Stimulated activated CD4-positive, alpha-beta T cell treated with anti-CD3 and anti-CD28 coated beads, Interleukin-1b, Interleukin-23, amount 100 ng/mL, for 4 hours (primary cell): ENCODE measurements around the gene CGNL1.

Experiments used
- DNase-seq, 2 donors: peaks; one replicate each; pipeline ENCODE4 v3.0.0-alpha.2; 2020; ENCODE audit warnings: low read depth in 2 of 2

Gene CGNL1

GRCh38 chr15:57352535-57353316 is 23.6 kb upstream of the CGNL1 start:
- no peak for DNase-seq

- DNase-seq: no peak
These were observed 22.9 kb upstream of the CGNL1 start for GRCh38 chr15:57353317-57353804.

- no peak for DNase-seq
These were observed 21.7 kb upstream of the CGNL1 start for GRCh38 chr15:57354436-57355123.

DNA sequence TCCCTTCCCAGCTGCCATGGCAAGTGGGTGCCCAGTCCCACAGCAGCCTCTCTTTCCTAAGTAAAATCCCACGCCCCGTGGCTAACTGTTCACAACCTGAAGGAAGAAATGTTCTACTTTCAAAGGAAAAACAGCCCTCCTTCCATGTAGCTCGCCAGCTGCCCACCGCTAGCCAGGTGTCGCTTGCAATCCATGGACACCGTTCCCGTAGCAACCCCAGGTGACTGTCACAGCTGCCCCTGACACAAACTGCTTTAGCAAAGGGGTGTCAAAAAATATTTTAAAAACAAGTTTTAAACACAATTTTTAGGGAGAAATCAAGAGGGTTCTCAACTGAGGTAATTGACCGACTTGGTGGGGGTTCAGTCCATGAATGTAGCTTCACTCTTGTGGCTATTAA is 21.0 kb upstream of the CGNL1 start:
- no peak for DNase-seq

- no peak for DNase-seq
These were observed 20.1 kb upstream of the CGNL1 start for GRCh38 chr15:57356178-57356577.

GRCh38 chr15:57356636-57357035 is 19.7 kb upstream of the CGNL1 start:
- DNase-seq: no peak

GRCh38 chr15:57357799-57358198 is 18.5 kb upstream of the CGNL1 start:
- DNase-seq: no peak

DNA sequence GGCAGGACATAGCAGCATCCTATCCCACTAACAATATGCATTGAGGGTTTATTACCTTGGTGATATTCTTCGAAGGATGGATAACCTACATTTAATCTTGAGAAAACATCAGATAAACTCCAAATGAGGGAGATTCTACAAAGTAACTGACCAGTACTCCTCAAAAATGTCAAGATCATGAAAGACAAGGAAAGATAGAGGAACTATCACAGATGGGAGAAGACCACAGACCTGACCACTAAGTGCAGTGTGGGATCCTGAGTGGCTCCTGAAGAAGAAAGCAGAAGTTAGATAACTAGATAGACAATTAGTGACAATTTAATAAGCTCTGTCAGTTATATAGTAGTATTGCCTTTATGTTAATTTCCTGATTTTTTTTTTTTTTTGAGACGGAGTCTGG is 17.7 kb upstream of the CGNL1 start:
- DNase-seq: no peak

DNA sequence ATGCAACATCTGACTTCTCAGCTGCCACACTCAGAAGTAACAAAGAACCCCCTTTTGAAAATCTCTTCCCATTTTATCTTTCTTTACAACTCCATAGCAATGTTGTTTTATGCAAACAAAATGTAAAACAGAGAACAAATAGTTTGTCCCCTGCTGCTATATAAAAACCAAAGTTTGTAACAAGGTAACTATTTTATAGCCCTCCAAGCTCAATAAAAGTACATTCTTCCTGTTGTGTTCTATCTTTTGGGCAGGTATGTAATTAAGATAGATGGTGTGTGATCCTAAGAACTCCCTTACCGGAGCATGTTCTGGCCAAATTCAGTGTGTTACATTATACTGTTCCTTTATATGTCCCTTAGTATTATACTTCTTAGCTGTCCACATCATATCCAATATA is 12.6 kb upstream of the CGNL1 start:
- no peak for DNase-seq

GRCh38 chr15:57364282-57365007 is 11.9 kb upstream of the CGNL1 start:
- no peak for DNase-seq

GRCh38 chr15:57367556-57367955 is 8.7 kb upstream of the CGNL1 start:
- DNase-seq: no peak

- no peak for DNase-seq
These were observed 5.4 kb upstream of the CGNL1 start for GRCh38 chr15:57370929-57371328.

DNA sequence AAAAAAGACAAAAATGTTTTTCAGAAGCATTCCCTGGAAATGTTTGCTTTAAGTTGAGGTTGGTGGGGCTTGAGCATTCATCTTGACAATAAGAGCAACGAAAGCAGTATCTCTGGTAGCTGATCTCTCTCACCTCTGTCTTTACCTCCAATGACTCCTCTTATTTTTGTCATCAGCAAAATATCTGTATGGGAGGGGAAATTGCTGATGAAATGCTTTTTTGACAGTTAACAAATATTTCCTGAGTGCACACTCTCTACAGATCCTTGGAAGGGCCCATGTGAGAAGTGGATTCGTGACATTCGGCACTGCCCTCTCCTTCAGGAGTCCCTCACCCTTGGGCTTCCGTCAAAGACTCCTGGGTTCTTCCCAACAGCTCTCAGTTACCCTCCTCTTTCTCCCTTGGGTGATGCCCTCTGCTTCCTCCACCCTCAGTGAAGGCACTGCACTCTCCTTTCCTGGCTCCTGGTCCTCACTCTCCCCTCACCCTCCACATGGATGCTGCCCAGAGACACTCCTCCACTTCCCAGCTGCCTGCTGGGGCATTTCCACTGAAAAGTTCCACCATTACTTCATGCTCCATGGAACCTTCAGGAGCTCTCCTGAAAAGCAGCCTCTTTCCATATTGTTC is 2.9 kb upstream of the CGNL1 start:
- no peak for DNase-seq

- DNase-seq: no peak
These were observed 2.4 kb upstream of the CGNL1 start for GRCh38 chr15:57373882-57374276.

- DNase-seq: no peak
These were observed 582 bp downstream of the CGNL1 start for GRCh38 chr15:57376696-57377477.

DNA sequence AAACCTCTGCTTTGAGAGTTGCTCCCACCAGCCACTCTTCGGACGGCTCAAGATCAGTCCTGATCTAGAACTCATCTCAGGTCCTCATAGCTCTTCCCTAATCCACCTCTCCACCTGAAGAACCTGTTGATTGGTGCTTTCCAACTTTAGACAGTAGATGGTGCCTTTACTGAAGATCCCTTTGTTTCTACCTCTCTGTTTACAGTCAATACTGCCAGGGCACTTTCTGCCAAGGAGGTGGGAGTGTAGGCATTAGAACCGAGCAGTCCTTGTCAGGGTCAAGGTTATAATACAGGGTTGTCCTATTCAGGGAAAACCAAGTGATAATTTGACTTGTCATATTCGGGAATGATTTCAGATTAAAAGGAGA is 1.2 kb downstream of the CGNL1 start:
- DNase-seq: no peak

- DNase-seq: no peak
These were observed 3.2 kb downstream of the CGNL1 start for GRCh38 chr15:57379487-57379886.

- no peak for DNase-seq
These were observed 4.5 kb downstream of the CGNL1 start for GRCh38 chr15:57380854-57381253.

- no peak for DNase-seq
These were observed 5.9 kb downstream of the CGNL1 start for GRCh38 chr15:57382215-57382614.

DNA sequence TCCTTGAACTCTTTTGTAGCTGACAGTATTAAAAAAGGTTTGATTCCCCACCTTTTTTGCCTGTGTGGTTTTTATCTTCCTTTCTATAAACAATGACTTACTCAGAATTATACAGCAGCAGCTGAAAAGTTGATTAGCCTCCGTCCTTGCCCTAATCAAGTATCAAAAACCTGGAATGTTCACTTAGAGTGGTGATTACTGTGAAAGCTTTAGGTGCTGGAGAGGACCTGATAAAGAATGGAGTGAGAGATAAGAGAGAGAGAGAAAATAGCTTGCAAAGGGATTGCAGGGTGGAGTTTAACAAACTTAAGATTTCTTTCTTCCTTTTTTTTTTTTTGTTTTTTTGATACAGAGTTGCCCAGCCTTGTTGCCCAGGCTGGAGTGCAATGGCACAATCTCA is 6.7 kb downstream of the CGNL1 start:
- no peak for DNase-seq

DNA sequence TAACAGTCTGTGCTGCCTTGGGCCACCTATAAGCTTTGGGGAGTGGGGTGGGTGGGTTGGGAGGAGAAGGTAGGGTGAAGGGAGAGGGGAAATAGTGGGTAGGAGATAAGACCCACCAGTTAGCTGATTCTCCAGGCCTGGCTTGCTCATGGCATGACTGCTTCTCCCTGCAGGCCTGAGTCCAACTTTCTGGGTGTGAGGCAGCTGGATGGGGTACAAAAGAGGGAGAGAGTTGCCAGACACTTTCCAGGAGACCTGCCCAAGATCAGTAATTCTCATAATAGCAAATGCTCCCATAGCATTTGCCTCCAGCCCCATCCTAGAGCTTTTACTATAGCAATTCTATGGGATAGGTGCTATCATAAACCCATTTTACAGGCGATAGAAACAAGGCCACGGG is 7.7 kb downstream of the CGNL1 start:
- DNase-seq: no peak
